Kidney epithelial cell (primary cell): ENCODE data around the gene CHODL. TPM values are rescaled to one million over a fixed set of nuclear protein-coding genes. Genes with fewer than 3 reads are reported as not detected.
A peak's percentile ranks its signal among the peaks of the same experiment; 100 is the strongest.

Source experiments
- DNase-seq: peaks from one replicate; pipeline ENCODE4 v3.0.0-alpha.2; 2010; ENCODE audit warnings: low read depth
- H3K27me3 ChIP-seq: 2 replicates; pipeline ENCODE4 v1.6.0; 2011; ENCODE audit warnings: low read length; ENCODE audit not compliant: control insufficient read depth, insufficient read depth
- H3K36me3 ChIP-seq: 2 replicates; pipeline ENCODE4 v1.5.1; 2011; ENCODE audit warnings: low read length; ENCODE audit not compliant: control insufficient read depth, insufficient read depth
- H3K4me3 ChIP-seq: 2 replicates; pipeline ENCODE4 v1.5.1; 2011; ENCODE audit warnings: low read depth, mild to moderate bottlenecking, control low read depth, low read length
- CTCF ChIP-seq: IDR thresholded peaks from 2 replicates; pipeline ENCODE4 v1.5.1; 2011; ENCODE audit warnings: mild to moderate bottlenecking, moderate library complexity, low read length, control low read depth, inconsistent platforms; ENCODE audit not compliant: insufficient read depth, poor library complexity, severe bottlenecking
- total RNA-seq: library from RNA; depleted of rRNA; stranded (reverse); fragments of >200 nt; gene quantifications from 2 replicates; pipeline ENCODE4 v1.2.3, GENCODE V29; 2015

CHODL gene, protein sequence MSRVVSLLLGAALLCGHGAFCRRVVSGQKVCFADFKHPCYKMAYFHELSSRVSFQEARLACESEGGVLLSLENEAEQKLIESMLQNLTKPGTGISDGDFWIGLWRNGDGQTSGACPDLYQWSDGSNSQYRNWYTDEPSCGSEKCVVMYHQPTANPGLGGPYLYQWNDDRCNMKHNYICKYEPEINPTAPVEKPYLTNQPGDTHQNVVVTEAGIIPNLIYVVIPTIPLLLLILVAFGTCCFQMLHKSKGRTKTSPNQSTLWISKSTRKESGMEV
- 1.2 and 1.3 TPM in 2 replicates for total RNA-seq

DNA sequence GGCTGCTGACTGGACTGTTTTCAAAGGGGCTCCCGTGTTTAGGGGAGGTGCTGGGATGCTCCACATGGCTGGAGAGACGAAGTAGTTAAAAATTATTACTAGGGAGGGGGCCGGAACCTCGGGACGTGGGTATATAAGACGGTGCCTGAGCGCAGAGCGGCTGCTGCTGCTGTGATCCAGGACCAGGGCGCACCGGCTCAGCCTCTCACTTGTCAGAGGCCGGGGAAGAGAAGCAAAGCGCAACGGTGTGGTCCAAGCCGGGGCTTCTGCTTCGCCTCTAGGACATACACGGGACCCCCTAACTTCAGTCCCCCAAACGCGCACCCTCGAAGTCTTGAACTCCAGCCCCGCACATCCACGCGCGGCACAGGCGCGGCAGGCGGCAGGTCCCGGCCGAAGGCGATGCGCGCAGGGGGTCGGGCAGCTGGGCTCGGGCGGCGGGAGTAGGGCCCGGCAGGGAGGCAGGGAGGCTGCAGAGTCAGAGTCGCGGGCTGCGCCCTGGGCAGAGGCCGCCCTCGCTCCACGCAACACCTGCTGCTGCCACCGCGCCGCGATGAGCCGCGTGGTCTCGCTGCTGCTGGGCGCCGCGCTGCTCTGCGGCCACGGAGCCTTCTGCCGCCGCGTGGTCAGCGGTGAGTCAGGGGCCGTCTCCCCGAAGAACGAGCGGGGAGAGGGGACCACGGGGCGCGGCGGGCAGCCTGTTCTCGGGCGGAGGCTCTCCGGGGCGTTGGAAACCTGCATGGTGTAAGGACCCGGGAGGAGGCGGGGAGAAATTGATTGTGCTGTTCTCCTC lies at the start of gene CHODL:
CHODL (plus strand) TSS at position 163 of the 793 bp plus-strand sequence; CDS start at position 554, 391 bp downstream.
- peak within 1 kb of the TSS; percentile 39 for H3K4me3 ChIP-seq
- DNase-seq, result no peak

GRCh38 chr21:18204931-18205330 lies 39.7 kb upstream of the CHODL start:
- DNase-seq, result no peak
- no peaks in the 10 kb centered on the region for H3K27me3 ChIP-seq
- TF ChIP-seq CTCF, result no peak
- H3K36me3 ChIP-seq, result no peaks in the 10 kb centered on the region
- H3K4me3 ChIP-seq, result no peak overlapping the region

More for the DNA sequence above, at the start of gene CHODL:
- no peak for TF ChIP-seq CTCF
- Histone ChIP-seq H3K27me3 (peaks cover 16% of the 10 kb centered on the region), H3K36me3 (no peaks in the 10 kb centered on the region)

- TF ChIP-seq CTCF, result no peak
- DNase-seq, result no peak
- no peak overlapping the region for H3K4me3 ChIP-seq
- H3K36me3 ChIP-seq, result no peaks in the 10 kb centered on the region
- H3K27me3 ChIP-seq, result no peaks in the 10 kb centered on the region
Measured at GRCh38 chr21:18218331-18218730, 26.3 kb upstream of the CHODL start.

GRCh38 chr21:18220498-18220897 lies 24.1 kb upstream of the CHODL start:
- Histone ChIP-seq H3K4me3 (no peak overlapping the region), H3K36me3 (no peaks in the 10 kb centered on the region), H3K27me3 (no peaks in the 10 kb centered on the region)
- no peak for DNase-seq
- no peak for TF ChIP-seq CTCF

- Histone ChIP-seq H3K36me3 (no peaks in the 10 kb centered on the region), H3K4me3 (no peak overlapping the region), H3K27me3 (no peaks in the 10 kb centered on the region)
- no peak for TF ChIP-seq CTCF
- DNase-seq, result no peak
Measured at GRCh38 chr21:18222346-18222745, 22.3 kb upstream of the CHODL start.
